ENCODE measurements around the gene OR13C9. TPM values are rescaled to one million over a fixed set of nuclear protein-coding genes. Genes with fewer than 3 reads are reported as not detected.
A peak's percentile ranks its signal among the peaks of the same experiment; 100 is the strongest.
"Not testable (repeated sequence)": the region's sequence is repeated elsewhere in the genome, so short reads cannot be mapped to it uniquely, and the experiment has no call there.

Gene OR13C9
- total and polyA plus RNA-seq, 2 experiments from 2014 or later = not detected

- no peak overlapping the region for H3K4me3 ChIP-seq
- H3K36me3 ChIP-seq (ENCODE audit: low read depth) = no peaks in the 10 kb centered on the region
- DNase-seq = no peak
- no peak overlapping the region for H3K4me2 ChIP-seq (ENCODE audit: unreplicated experiment)
- H3K27ac ChIP-seq = no peak overlapping the region
- TF ChIP-seq EZH2phosphoT487 (IDR thresholded peaks at IDR 0.05; ENCODE audit: insufficient read depth, low read depth) (no peak), EZH2 (IDR thresholded peaks at IDR 0.05; ENCODE audit: insufficient read depth, poor library complexity, severe bottlenecking) (no peak)
- no peaks in the 10 kb centered on the region for H3K9me2 ChIP-seq (ENCODE audit: insufficient read depth)
- H3K9me3 ChIP-seq (ENCODE audit: low read depth) = no peaks in the 10 kb centered on the region
- H3K27me3 ChIP-seq (replicated peaks; ENCODE audit: insufficient read depth) = no peaks in the 10 kb centered on the region
- no peaks in the 10 kb centered on the region for H3K4me1 ChIP-seq (ENCODE audit: insufficient read depth)
- in situ Hi-C loops (cut with MboI) = no loop called here
- no peaks in the 10 kb centered on the region for H4K20me1 ChIP-seq (ENCODE audit: insufficient read depth)
- no peak overlapping the region for H2AFZ ChIP-seq
- no peaks in the 10 kb centered on the region for H3F3A ChIP-seq (ENCODE audit: insufficient read depth)
- no peak overlapping the region for H3K9ac ChIP-seq
- no peaks in the 10 kb centered on the region for H3K79me2 ChIP-seq (ENCODE audit: insufficient read depth)
These were observed 586 bp downstream of the OR13C9 start for GRCh38 chr9:104617418-104617817.

GRCh38 chr9:104611213-104611612 is 6.8 kb downstream of the OR13C9 start:
- no peak for DNase-seq
- no peak overlapping the region for H3K27ac ChIP-seq
- in situ Hi-C loops (cut with MboI) = no loop called here
- H3F3A ChIP-seq (ENCODE audit: insufficient read depth) = no peaks in the 10 kb centered on the region
- TF ChIP-seq EZH2phosphoT487 (IDR thresholded peaks at IDR 0.05; ENCODE audit: insufficient read depth, low read depth) = no peak
- no peak for TF ChIP-seq EZH2 (IDR thresholded peaks at IDR 0.05; ENCODE audit: insufficient read depth, poor library complexity, severe bottlenecking)
- no peaks in the 10 kb centered on the region for H3K79me2 ChIP-seq (ENCODE audit: insufficient read depth)
- no peaks in the 10 kb centered on the region for H3K27me3 ChIP-seq (replicated peaks; ENCODE audit: insufficient read depth)
- H2AFZ ChIP-seq = no peak overlapping the region
- H3K4me3 ChIP-seq = no peak overlapping the region
- H3K9me3 ChIP-seq (ENCODE audit: low read depth) = no peaks in the 10 kb centered on the region
- H3K4me1 ChIP-seq (ENCODE audit: insufficient read depth) = no peaks in the 10 kb centered on the region
- no peaks in the 10 kb centered on the region for H3K36me3 ChIP-seq (ENCODE audit: low read depth)
- no peaks in the 10 kb centered on the region for H3K9me2 ChIP-seq (ENCODE audit: insufficient read depth)
- H4K20me1 ChIP-seq (ENCODE audit: insufficient read depth) = no peaks in the 10 kb centered on the region
- no peak overlapping the region for H3K4me2 ChIP-seq (ENCODE audit: unreplicated experiment)
- no peak overlapping the region for H3K9ac ChIP-seq
- 82 to 88% methylated on average over 2 of the region's 2 CpGs for WGBS, 2 experiments (ENCODE audit: low coverage in 1 of 2, low lambda C conversion rate in 2 of 2, missing lambda C conversion rate in 2 of 2)

DNA sequence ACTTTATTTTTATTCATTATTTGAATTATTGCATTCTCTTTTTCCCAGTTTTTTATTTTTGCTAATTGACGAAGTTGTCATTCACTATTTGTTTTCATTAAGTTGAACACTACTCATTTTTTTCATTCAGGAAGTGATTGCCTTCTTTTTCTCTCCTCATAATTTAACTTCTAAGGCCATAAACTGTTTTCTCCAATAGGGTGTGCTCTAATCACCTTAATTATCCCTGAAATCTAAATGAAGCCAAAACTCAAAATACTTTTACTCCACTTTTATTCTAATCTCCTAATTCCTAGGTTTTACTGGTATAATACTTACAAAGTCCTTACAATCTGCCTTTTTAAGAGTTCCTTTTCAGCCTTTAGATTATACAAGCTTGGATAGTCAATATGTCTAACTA is 9.7 kb downstream of the OR13C9 start:
- no peak overlapping the region for H3K27ac ChIP-seq
- in situ Hi-C loops (cut with MboI) = no loop called here
- H3F3A ChIP-seq (ENCODE audit: insufficient read depth) = no peaks in the 10 kb centered on the region
- H3K4me2 ChIP-seq (ENCODE audit: unreplicated experiment) = no peak overlapping the region
- no peaks in the 10 kb centered on the region for H3K4me1 ChIP-seq (ENCODE audit: insufficient read depth)
- TF ChIP-seq EZH2phosphoT487 (IDR thresholded peaks at IDR 0.05; ENCODE audit: insufficient read depth, low read depth) = no peak
- no peak for TF ChIP-seq EZH2 (IDR thresholded peaks at IDR 0.05; ENCODE audit: insufficient read depth, poor library complexity, severe bottlenecking)
- peak; percentile 19 for DNase-seq
- no peaks in the 10 kb centered on the region for H3K9me3 ChIP-seq (ENCODE audit: low read depth)
- no peaks in the 10 kb centered on the region for H3K27me3 ChIP-seq (replicated peaks; ENCODE audit: insufficient read depth)
- no peaks in the 10 kb centered on the region for H3K36me3 ChIP-seq (ENCODE audit: low read depth)
- H2AFZ ChIP-seq = no peak overlapping the region
- 4 to 15% methylated on average over 1 of the region's 1 CpG for WGBS, 2 experiments (ENCODE audit: low coverage in 1 of 2, low lambda C conversion rate in 2 of 2, missing lambda C conversion rate in 2 of 2)
- H4K20me1 ChIP-seq (ENCODE audit: insufficient read depth) = no peaks in the 10 kb centered on the region
- no peaks in the 10 kb centered on the region for H3K79me2 ChIP-seq (ENCODE audit: insufficient read depth)
- no peak overlapping the region for H3K9ac ChIP-seq
- no peak overlapping the region for H3K4me3 ChIP-seq
- H3K9me2 ChIP-seq (ENCODE audit: insufficient read depth) = no peaks in the 10 kb centered on the region

- Histone ChIP-seq H3K9me3 (ENCODE audit: low read depth) (no peaks in the 10 kb centered on the region), H3K27me3 (replicated peaks; ENCODE audit: insufficient read depth) (no peaks in the 10 kb centered on the region), H3K9ac (no peak overlapping the region), H3K4me2 (ENCODE audit: unreplicated experiment) (no peak overlapping the region), H4K20me1 (ENCODE audit: insufficient read depth) (no peaks in the 10 kb centered on the region), H2AFZ (no peak overlapping the region), H3K4me3 (no peak overlapping the region), H3K4me1 (ENCODE audit: insufficient read depth) (no peaks in the 10 kb centered on the region), H3K36me3 (ENCODE audit: low read depth) (no peaks in the 10 kb centered on the region), H3F3A (ENCODE audit: insufficient read depth) (no peaks in the 10 kb centered on the region), H3K9me2 (ENCODE audit: insufficient read depth) (no peaks in the 10 kb centered on the region), H3K27ac (no peak overlapping the region), H3K79me2 (ENCODE audit: insufficient read depth) (no peaks in the 10 kb centered on the region)
- peak; percentile 3 for DNase-seq
- in situ Hi-C loops (cut with MboI) = no loop called here
- no peak for TF ChIP-seq EZH2 (IDR thresholded peaks at IDR 0.05; ENCODE audit: insufficient read depth, poor library complexity, severe bottlenecking)
- TF ChIP-seq EZH2phosphoT487 (IDR thresholded peaks at IDR 0.05; ENCODE audit: insufficient read depth, low read depth) = no peak
- 22 to 27% methylated on average over 2 of the region's 2 CpGs for WGBS, 2 experiments (ENCODE audit: low coverage in 1 of 2, low lambda C conversion rate in 2 of 2, missing lambda C conversion rate in 2 of 2)
These were observed 11.9 kb downstream of the OR13C9 start for GRCh38 chr9:104606152-104606551.

- H3K27ac ChIP-seq; H3K4me2 ChIP-seq (ENCODE audit: unreplicated experiment); H3K36me3 ChIP-seq (ENCODE audit: low read depth); H3K9me3 ChIP-seq (ENCODE audit: low read depth); H3K9me2 ChIP-seq (ENCODE audit: insufficient read depth); H3K79me2 ChIP-seq (ENCODE audit: insufficient read depth); H3K4me3 ChIP-seq; H2AFZ ChIP-seq; in situ Hi-C loops (cut with MboI); H3K4me1 ChIP-seq (ENCODE audit: insufficient read depth); H4K20me1 ChIP-seq (ENCODE audit: insufficient read depth); H3K27me3 ChIP-seq (replicated peaks; ENCODE audit: insufficient read depth); H3F3A ChIP-seq (ENCODE audit: insufficient read depth); DNase-seq; H3K9ac ChIP-seq: not testable (repeated sequence)
- WGBS, 2 experiments (ENCODE audit: low coverage in 1 of 2, low lambda C conversion rate in 2 of 2, missing lambda C conversion rate in 2 of 2) = 36 to 63% methylated on average over 1 of the region's 1 CpG
These were observed 12.5 kb downstream of the OR13C9 start, which contains the start of gene OR13C2 for GRCh38 chr9:104605527-104605926. Gene OR13C2 (minus strand): TSS chr9:104605627. CDS start chr9:104605627, 0 bp downstream.
